WTC11 (cell line): ENCODE data around the gene ZNF529.

Experiments used
- CTCF ChIP-seq: fragments of 200-600 bp; IDR thresholded peaks from 2 replicates; pipeline ENCODE4 v1.8.0; 2022; ENCODE audit warnings: antibody characterized with exemption
- E2F1 ChIP-seq: sonication (generic); formaldehyde crosslinking; IDR thresholded peaks from 2 replicates; pipeline ENCODE4 v1.8.0; 2022; ENCODE audit warnings: mild to moderate bottlenecking, missing genetic modification reagents
- HMGXB4 ChIP-seq: sonication (generic); formaldehyde crosslinking; IDR thresholded peaks from 2 replicates; pipeline ENCODE4 v1.8.1; 2023; ENCODE audit warnings: mild to moderate bottlenecking, moderate library complexity, missing genetic modification reagents
- NR2C2 ChIP-seq: sonication (generic); formaldehyde crosslinking; IDR thresholded peaks from 2 replicates; pipeline ENCODE4 v1.8.0; 2022; ENCODE audit warnings: mild to moderate bottlenecking, missing genetic modification reagents
- USF1 ChIP-seq: sonication (generic); formaldehyde crosslinking; IDR thresholded peaks from 2 replicates; pipeline ENCODE4 v1.8.0; 2022; ENCODE audit warnings: mild to moderate bottlenecking, missing genetic modification reagents

GRCh38 chr19:36572593-36573019 lies 486 bp downstream of the ZNF529 start:
- TF ChIP-seq CTCF (no peak), USF1 (no peak), E2F1 (CRISPR knock-in tag) (no peak), HMGXB4 (CRISPR knock-in tag) (no peak), NR2C2 (CRISPR knock-in tag) (no peak)
